ENCODE results near the gene TRIM61. TPM values are rescaled to one million over a fixed set of nuclear protein-coding genes. Genes with fewer than 3 reads are reported as not detected.
"Not testable (repeated sequence)": the region's sequence is repeated elsewhere in the genome, so short reads cannot be mapped to it uniquely, and the experiment has no call there.

Gene TRIM61
- polyA plus RNA-seq = not detected in 2 replicates
- polyA minus RNA-seq = 0.49 TPM in 1 of 2 replicates, not detected in the other

DNA sequence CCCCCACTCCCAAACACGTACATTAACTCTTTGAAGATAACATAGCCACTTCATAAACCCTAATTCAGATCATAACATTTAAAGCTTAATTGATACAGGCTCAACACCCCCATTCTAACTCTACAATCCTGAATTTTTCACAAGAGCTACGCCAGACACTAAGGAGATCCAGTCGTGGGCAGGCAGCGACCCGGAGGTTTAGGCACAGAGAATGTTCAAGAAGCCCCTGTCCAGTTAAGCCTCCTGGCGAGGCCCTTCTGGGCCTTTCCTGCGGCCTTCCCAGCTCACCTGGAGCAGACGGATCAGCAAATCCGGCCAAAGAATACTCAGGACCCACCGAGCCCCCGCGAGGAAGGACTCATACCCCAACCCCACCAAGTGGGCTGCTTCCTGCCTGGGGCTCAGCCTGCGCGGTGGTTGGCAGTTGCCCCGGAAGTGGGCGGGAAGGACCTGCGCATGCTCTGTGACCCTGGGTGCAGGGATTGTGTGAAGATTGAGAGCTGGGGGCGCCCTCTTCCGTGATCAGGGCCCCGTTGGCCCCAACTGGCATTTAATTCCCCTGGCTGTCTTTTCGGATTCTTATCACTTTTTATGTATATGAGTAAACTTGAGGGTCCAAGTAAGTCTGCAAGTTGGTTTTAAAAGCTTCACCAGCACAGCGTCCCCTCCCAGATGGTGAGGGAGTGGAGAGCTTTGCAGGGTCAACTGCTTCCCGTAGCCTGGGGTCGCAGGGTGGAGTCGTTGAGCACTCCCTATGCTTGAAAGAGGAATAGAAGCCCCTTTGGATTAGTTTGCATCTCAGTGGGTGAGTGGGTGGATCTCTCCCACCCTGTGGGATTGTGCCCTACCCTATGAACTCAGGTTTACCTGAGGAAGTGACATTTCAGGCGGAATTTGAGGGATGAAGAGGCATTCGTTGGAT lies at the start of gene TRIM61:
Gene TRIM61, minus strand, starts transcription at position 415 of the 922 bp plus-strand sequence. CDS start 7,655 bp downstream, outside the sequence.
- H3K4me3 ChIP-seq (ENCODE audit: low read length) = no peak within 1 kb of the TSS
- H3K9me2 ChIP-seq (ENCODE audit: insufficient read depth, low read length) = no peaks in the 10 kb centered on the region
- H3K27me3 ChIP-seq (ENCODE audit: insufficient read depth, low read depth, low read length) = no peaks in the 10 kb centered on the region
- no peak within 1 kb of the TSS for H3K27ac ChIP-seq (ENCODE audit: low read length)
- H3K9me3 ChIP-seq (ENCODE audit: low read length) = no peaks in the 10 kb centered on the region
- H3K9ac ChIP-seq (ENCODE audit: low read length) = no peak within 1 kb of the TSS
- no peaks in the 10 kb centered on the region for H3F3A ChIP-seq (ENCODE audit: insufficient read depth, low read length, poor library complexity, severe bottlenecking)
- TF ChIP-seq SMC3 (conservative IDR thresholded peaks at IDR 0.05; ENCODE audit: poor library complexity) (no peak), EP300 (conservative IDR thresholded peaks at IDR 0.05; ENCODE audit: poor library complexity, severe bottlenecking) (no peak), MXI1 (conservative IDR thresholded peaks at IDR 0.05; ENCODE audit: poor library complexity, severe bottlenecking) (no peak), RAD21 (conservative IDR thresholded peaks at IDR 0.05) (no peak), CTCF (IDR thresholded peaks at IDR 0.05; ENCODE audit: poor library complexity, severe bottlenecking) (no peak), REST (IDR thresholded peaks at IDR 0.05; ENCODE audit: borderline replicate concordance) (no peak), EZH2 (IDR thresholded peaks at IDR 0.05; ENCODE audit: borderline replicate concordance, insufficient read depth, low read length, poor library complexity, severe bottlenecking) (no peak), POLR2AphosphoS5 (IDR thresholded peaks at IDR 0.05) (no peak), TAF1 (IDR thresholded peaks at IDR 0.05; ENCODE audit: low read depth) (no peak)
- no peaks in the 10 kb centered on the region for H4K20me1 ChIP-seq (ENCODE audit: insufficient read depth)
- H2AFZ ChIP-seq (ENCODE audit: low read depth, low read length) = no peak within 1 kb of the TSS
- no peak within 1 kb of the TSS for H3K4me2 ChIP-seq (ENCODE audit: low read length)
- no peaks in the 10 kb centered on the region for H3K36me3 ChIP-seq (ENCODE audit: insufficient read depth, low read length)
- no peaks in the 10 kb centered on the region for H3K79me2 ChIP-seq (replicated peaks; ENCODE audit: insufficient read depth, low read length)

GRCh38 chr4:165025782-165026181 lies 48.3 kb upstream of the TRIM61 start:
- H4K20me1 ChIP-seq (ENCODE audit: insufficient read depth); H3K9me3 ChIP-seq (ENCODE audit: low read length); H3K27me3 ChIP-seq (ENCODE audit: insufficient read depth, low read depth, low read length); H3K4me3 ChIP-seq (ENCODE audit: low read length); H3K9ac ChIP-seq (ENCODE audit: low read length); H3F3A ChIP-seq (ENCODE audit: insufficient read depth, low read length, poor library complexity, severe bottlenecking); H3K27ac ChIP-seq (ENCODE audit: low read length); H3K4me2 ChIP-seq (ENCODE audit: low read length); H2AFZ ChIP-seq (ENCODE audit: low read depth, low read length); H3K9me2 ChIP-seq (ENCODE audit: insufficient read depth, low read length); H3K79me2 ChIP-seq (replicated peaks; ENCODE audit: insufficient read depth, low read length); H3K36me3 ChIP-seq (ENCODE audit: insufficient read depth, low read length): not testable (repeated sequence)

GRCh38 chr4:165019995-165020394 lies 42.5 kb upstream of the TRIM61 start:
- H4K20me1 ChIP-seq (ENCODE audit: insufficient read depth); H3K9me3 ChIP-seq (ENCODE audit: low read length); H3K9ac ChIP-seq (ENCODE audit: low read length); H3F3A ChIP-seq (ENCODE audit: insufficient read depth, low read length, poor library complexity, severe bottlenecking); H3K4me3 ChIP-seq (ENCODE audit: low read length); H3K9me2 ChIP-seq (ENCODE audit: insufficient read depth, low read length); H3K36me3 ChIP-seq (ENCODE audit: insufficient read depth, low read length); H3K27ac ChIP-seq (ENCODE audit: low read length); H3K79me2 ChIP-seq (replicated peaks; ENCODE audit: insufficient read depth, low read length); H2AFZ ChIP-seq (ENCODE audit: low read depth, low read length); H3K4me2 ChIP-seq (ENCODE audit: low read length); H3K27me3 ChIP-seq (ENCODE audit: insufficient read depth, low read depth, low read length): not testable (repeated sequence)
